Stimulated activated CD8-positive, alpha-beta memory T cell treated with anti-CD3 and anti-CD28 coated beads, Interleukin-12 subunit alpha, Interleukin-12 subunit beta, amount 100 ng/mL, for 4 hours (primary cell): Measurements from ENCODE around the gene MRPL14.

Experiments used
- DNase-seq: peaks from one replicate; pipeline ENCODE4 v3.0.0-alpha.2; 2020; ENCODE audit warnings: low read depth

MRPL14 gene

GRCh38 chr6:44064948-44065272 lies 62.3 kb downstream of the MRPL14 start:
- no peak for DNase-seq

DNA sequence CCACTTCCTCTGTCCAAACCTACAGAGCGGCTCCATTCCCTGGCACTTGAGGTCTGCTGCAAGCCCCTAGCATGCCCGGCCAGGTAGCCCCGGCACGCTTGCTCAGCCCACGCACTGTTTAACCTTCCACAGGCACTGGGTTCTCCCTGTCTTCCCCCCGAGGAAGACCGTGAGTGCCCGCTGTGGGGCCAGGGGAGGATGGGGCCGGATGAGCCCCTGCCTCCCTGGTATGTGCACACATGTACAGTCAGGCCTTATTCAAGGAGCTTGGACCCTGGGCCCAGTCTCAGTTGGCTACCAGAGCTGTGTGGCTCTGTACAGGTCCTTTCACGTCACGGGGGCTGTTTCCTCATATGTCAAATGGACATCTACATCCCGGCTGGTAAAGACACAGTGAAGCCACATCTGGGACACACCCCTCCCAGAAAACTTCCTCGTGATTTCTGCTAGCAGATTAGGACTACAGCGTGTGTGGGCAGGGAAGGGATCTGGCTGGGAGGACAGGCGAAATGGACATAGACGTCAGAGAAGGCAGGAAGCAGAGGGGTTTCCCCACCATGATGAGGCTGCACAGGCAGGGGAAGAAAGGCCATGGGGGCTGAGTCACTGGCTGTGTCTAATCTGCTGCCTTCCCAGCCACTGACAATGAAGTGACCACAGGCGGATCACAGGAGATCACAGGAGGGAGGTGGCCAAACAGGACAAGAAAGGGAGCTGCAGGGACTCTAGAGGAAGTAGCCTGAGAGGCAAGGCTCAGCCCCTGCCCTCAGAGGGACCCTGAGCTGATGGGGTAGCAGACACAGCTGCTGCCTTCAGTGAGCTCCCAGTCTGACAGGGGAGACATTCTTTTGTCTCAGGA lies 62.9 kb downstream of the MRPL14 start:
- DNase-seq, result no peak

- DNase-seq, result no peak
Measured at GRCh38 chr6:44063561-44064059, 63.6 kb downstream of the MRPL14 start.
